ENCODE measurements around the gene ATP6V1G1.

Gene ATP6V1G1

GRCh38 chr9:114613087-114613486 lies 25.5 kb downstream of the ATP6V1G1 start:
- no peak for DNase-seq

DNA sequence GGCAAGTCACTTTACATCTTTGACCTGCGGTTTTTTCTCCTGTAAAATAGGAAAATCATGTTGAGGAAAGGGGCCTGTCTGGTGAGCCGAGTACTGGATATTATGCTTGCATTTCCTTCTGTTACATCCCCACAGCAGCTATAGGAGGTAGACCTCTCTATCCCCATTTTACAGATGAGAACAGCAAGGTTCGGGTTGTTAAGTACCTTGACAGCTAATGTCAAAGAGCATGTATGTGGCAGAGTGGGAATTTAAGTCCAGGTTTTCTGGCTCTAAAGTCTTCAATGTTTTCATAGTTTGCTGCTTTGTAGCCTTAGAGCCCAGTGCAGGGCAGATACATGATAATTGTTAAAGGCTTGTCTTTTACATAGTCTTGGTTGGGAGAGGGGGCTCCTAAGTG lies 26.4 kb downstream of the ATP6V1G1 start:
- no peak for DNase-seq

- no peak for DNase-seq
These were observed 26.8 kb downstream of the ATP6V1G1 start for GRCh38 chr9:114614373-114614772.

- peak; percentile 5 for DNase-seq
These were observed 29.3 kb downstream of the ATP6V1G1 start for GRCh38 chr9:114616684-114617520.

DNA sequence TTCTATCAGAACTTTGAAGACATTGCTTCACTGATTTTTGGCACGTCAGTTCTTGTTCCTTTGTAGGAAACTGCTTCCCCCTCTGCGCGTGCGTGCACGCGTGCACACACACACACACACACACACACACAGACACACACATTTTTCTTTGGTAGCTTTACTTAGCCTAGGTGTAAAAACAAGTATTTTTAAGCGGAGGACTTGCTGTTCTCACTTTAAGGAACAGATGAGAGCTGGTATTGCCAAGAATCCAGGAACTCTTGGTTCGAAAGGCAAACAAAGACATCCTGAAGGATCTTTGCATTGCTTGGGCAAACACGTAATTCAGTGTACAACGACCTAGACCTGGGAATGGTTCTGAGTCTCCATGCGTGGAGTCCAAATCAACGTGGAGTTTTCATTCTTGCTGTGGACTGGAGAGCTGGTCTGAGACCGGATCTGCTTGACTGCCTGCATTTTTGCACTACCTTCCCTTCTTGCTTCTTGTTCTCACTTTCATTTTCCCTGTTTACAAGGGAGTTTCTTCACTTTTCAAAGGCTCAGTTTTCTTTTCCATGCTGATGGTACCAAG lies 31.7 kb downstream of the ATP6V1G1 start:
- DNase-seq: peak; percentile 10

- no peak for DNase-seq
These were observed 34.0 kb downstream of the ATP6V1G1 start for GRCh38 chr9:114621561-114621960.

GRCh38 chr9:114621975-114622609 lies 34.5 kb downstream of the ATP6V1G1 start:
- DNase-seq: no peak

GRCh38 chr9:114624677-114625076 lies 37.1 kb downstream of the ATP6V1G1 start:
- DNase-seq: no peak

DNA sequence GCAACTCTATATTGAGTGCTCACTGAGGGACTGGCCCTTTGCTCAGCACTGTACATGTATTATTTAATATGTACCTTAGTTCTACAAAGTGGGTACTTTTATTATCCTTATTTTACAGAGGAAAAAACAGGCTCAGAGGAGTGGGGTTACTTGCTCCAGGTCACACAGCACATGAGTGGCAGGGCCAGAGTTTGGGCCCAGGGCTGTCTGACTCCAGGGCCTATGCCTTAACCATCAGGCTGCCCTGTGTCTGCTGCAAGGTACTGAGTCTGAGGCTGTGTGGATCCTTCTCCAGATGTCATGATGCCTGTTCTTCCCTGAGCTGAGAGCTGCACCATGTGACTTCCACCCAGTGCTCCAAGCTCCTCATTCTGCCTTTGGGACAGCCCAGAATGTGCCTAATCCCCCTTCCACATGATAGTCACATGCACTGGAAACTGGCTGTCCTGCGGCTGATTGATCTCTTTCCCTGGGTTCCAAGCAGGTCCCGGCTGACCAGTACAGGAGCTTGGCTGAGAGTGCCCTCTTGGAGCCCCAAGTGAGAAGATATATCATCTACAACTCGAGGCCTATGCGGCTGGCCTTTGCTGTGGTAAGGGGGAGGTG lies 38.9 kb downstream of the ATP6V1G1 start:
- no peak for DNase-seq

GRCh38 chr9:114627553-114627952 lies 40.0 kb downstream of the ATP6V1G1 start:
- no peak for DNase-seq

DNA sequence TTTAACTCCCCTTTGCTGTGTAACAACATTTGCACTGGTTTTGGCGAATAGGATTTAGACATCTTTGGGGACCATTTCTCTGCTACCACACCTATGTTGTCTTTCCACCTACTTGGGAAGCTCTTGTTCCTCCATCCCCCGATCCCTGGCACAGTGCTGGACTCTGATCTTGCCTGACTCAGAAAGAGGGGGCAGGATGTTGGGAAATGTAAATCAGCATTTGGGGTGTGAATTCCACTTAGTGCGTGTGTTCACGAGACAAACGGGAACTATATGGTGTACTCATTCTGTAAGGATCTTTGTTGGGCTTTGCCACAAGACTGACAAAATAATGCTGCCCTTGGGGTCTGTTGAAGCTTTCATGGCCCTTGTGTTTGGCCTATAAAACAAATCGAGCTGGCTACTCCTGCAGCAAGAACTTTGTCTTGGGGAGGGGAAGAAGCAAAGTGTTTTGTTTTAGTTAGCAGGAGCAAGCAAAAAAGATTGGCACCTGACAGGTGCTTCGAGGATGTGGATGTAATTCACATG lies 42.1 kb downstream of the ATP6V1G1 start:
- DNase-seq: no peak

GRCh38 chr9:114631166-114631565 lies 43.6 kb downstream of the ATP6V1G1 start:
- no peak for DNase-seq

GRCh38 chr9:114633438-114634089 lies 46.0 kb downstream of the ATP6V1G1 start:
- DNase-seq: no peak

GRCh38 chr9:114634387-114634786 lies 46.8 kb downstream of the ATP6V1G1 start:
- DNase-seq: no peak

DNA sequence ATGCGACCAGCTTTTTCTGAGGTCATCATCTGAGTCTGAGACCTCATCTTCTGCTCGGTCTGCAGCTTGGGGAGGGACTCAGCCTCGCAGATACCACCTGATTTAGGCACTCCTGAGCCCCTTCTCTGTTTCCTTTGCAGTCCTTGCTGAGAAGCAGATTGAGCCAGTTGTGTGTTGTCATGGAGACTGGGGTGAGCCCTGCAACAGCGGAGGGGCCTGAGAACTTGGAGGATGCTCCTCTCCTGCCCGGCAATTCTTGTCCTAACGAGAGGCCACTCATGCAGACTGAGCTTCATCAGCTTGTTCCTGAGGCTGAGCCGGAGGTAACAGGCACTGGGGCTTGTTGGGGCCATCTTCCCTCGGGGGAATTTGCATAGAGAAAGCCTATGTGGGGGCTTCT lies 50.8 kb downstream of the ATP6V1G1 start:
- no peak for DNase-seq

DNA sequence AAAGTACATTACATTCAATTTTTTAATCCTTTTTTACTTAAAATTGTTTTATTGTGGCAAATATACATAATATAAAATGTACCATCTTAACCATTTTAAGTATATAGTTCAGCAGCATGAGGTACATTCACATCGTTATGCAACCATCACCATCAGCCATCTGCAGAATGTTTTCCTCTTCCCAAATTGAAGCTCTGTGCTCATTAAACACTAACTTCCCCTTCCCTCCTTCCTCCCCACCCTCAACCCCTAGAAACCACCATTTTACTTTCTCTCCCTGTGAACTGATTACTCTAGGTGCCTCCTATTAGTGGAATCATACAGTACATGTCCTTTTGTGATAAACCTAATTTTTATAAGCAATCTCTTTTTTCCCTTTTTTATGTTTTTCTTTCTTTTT lies 54.4 kb downstream of the ATP6V1G1 start:
- DNase-seq: no peak

DNA sequence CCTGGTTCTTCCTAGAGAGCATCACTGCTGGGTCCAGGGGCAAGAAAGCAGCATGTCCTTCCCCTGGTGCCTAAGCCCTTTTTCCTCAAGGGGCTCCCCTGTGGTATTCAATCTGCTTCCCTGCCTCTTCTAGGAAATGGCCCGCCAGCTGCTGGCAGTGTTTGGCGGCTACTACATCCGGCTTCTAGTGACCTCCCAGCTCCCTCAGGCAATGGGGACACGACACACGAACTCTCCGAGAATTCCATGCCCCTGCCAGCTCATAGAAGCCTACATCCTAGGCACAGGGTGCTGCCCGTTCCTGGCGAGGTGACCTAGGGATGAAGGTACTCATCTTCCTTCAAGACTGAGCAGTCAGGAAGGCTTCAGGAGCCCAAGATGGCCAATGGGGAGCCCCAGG lies 55.4 kb downstream of the ATP6V1G1 start:
- DNase-seq: no peak

- DNase-seq: no peak
These were observed 56.3 kb downstream of the ATP6V1G1 start for GRCh38 chr9:114643896-114644295.

Measured in midbrain (tissue), 1 donor.